HG02588 (cell line): ENCODE data around the gene PLCH2.

Experiments
- ATAC-seq: cut with Tn5 transposase; IDR thresholded peaks from one replicate; pipeline ENCODE4 v1.9.1; 2021; ENCODE audit warnings: mild to moderate bottlenecking, moderate library complexity; ENCODE audit not compliant: unreplicated experiment

Gene PLCH2

GRCh38 chr1:2508751-2509150 is 32.7 kb downstream of the PLCH2 start:
- ATAC-seq = no peak

- ATAC-seq = no peak
These were observed 33.5 kb downstream of the PLCH2 start for GRCh38 chr1:2509589-2509988.

GRCh38 chr1:2510366-2511155 is 34.5 kb downstream of the PLCH2 start:
- no peak for ATAC-seq

- ATAC-seq = no peak
These were observed 36.9 kb downstream of the PLCH2 start for GRCh38 chr1:2512862-2513421.

- ATAC-seq = no peak
These were observed 38.0 kb downstream of the PLCH2 start for GRCh38 chr1:2513939-2514652.

GRCh38 chr1:2514863-2515762 is 39.0 kb downstream of the PLCH2 start:
- ATAC-seq = no peak

GRCh38 chr1:2515763-2516080 is 39.6 kb downstream of the PLCH2 start:
- ATAC-seq = no peak

GRCh38 chr1:2516124-2516523 is 40.0 kb downstream of the PLCH2 start:
- ATAC-seq = no peak

GRCh38 chr1:2516946-2517345 is 40.9 kb downstream of the PLCH2 start:
- ATAC-seq = no peak

GRCh38 chr1:2517966-2518365 is 41.9 kb downstream of the PLCH2 start:
- no peak for ATAC-seq

- ATAC-seq = no peak
These were observed 42.4 kb downstream of the PLCH2 start for GRCh38 chr1:2518528-2518927.

GRCh38 chr1:2519029-2519685 is 43.1 kb downstream of the PLCH2 start:
- ATAC-seq = no peak

- no peak for ATAC-seq
These were observed 43.6 kb downstream of the PLCH2 start for GRCh38 chr1:2519729-2520128.

GRCh38 chr1:2520206-2520605 is 44.1 kb downstream of the PLCH2 start:
- no peak for ATAC-seq

GRCh38 chr1:2520806-2521205 is 44.7 kb downstream of the PLCH2 start:
- no peak for ATAC-seq

- no peak for ATAC-seq
These were observed 46.1 kb downstream of the PLCH2 start for GRCh38 chr1:2522230-2522629.

- no peak for ATAC-seq
These were observed 47.3 kb downstream of the PLCH2 start for GRCh38 chr1:2523191-2523890.

- no peak for ATAC-seq
These were observed 48.0 kb downstream of the PLCH2 start for GRCh38 chr1:2523891-2524609.

GRCh38 chr1:2525572-2525919 is 49.5 kb downstream of the PLCH2 start:
- no peak for ATAC-seq
